SU-DHL-6 (cell line): ENCODE results near the gene SPATA32.

Source experiments
- H2AFZ ChIP-seq: fragments of 200-600 bp; sonication (generic); 2 replicates; pipeline ENCODE4 v1.6.1; 2014; ENCODE audit warnings: low read depth, mild to moderate bottlenecking, moderate library complexity, mixed read lengths, antibody characterized with exemption, low read length; ENCODE audit not compliant: severe bottlenecking
- H3F3A ChIP-seq: fragments of 200-600 bp; shearing (Covaris generic); 2 replicates; pipeline ENCODE4 v1.6.0; 2016; ENCODE audit warnings: antibody characterized with exemption, mild to moderate bottlenecking; ENCODE audit not compliant: insufficient read depth
- H3K27ac ChIP-seq: fragments of 200-600 bp; sonication (generic); 2 replicates; pipeline ENCODE4 v1.5.1; 2016; ENCODE audit warnings: low read depth, mild to moderate bottlenecking, low read length, moderate library complexity, mixed read lengths
- H3K27me3 ChIP-seq: fragments of 200-600 bp; sonication (generic), shearing (Covaris generic); 2 replicates; pipeline ENCODE4 v1.6.0; 2014; ENCODE audit warnings: mild to moderate bottlenecking, low read length
- H3K36me3 ChIP-seq: fragments of 200-600 bp; sonication (generic); 2 replicates; pipeline ENCODE4 v1.6.1; 2014; ENCODE audit warnings: mild to moderate bottlenecking, low read length, mixed read lengths
- H3K4me2 ChIP-seq: fragments of 300-600, 200-600 bp; shearing (Covaris generic), sonication (generic); 2 replicates; pipeline ENCODE4 v1.6.0; 2014; ENCODE audit warnings: low read length, low read depth, mild to moderate bottlenecking; ENCODE audit not compliant: poor library complexity, severe bottlenecking
- H3K4me3 ChIP-seq: fragments of 200-600 bp; sonication (generic); 2 replicates; pipeline ENCODE4 v1.5.1; 2014; ENCODE audit warnings: antibody characterized with exemption, low read length, mild to moderate bottlenecking, mixed read lengths; ENCODE audit not compliant: insufficient read depth, poor library complexity, severe bottlenecking
- H3K79me2 ChIP-seq: fragments of 200-600 bp; sonication (generic); 2 replicates; pipeline ENCODE4 v1.6.1; 2014; ENCODE audit warnings: mild to moderate bottlenecking, low read length, moderate library complexity; ENCODE audit not compliant: insufficient read depth
- H3K9ac ChIP-seq: fragments of 200-600 bp; sonication (generic); 2 replicates; pipeline ENCODE4 v1.7.0; 2014; ENCODE audit warnings: mild to moderate bottlenecking, low read length
- H3K9me2 ChIP-seq: fragments of 200-600 bp; sonication (generic); replicated peaks from 2 replicates; pipeline ENCODE4 v1.6.1; 2014; ENCODE audit warnings: low read length; ENCODE audit not compliant: insufficient read depth
- H3K9me3 ChIP-seq: fragments of 200-600 bp; sonication (generic); 2 replicates; pipeline ENCODE4 v1.6.1; 2014; ENCODE audit warnings: low read length, mixed read lengths; ENCODE audit not compliant: insufficient read depth
- H4K20me1 ChIP-seq: fragments of 200-600 bp; sonication (generic); 2 replicates; pipeline ENCODE4 v1.6.1; 2014; ENCODE audit warnings: low read depth, mild to moderate bottlenecking, antibody characterized with exemption, low read length, moderate library complexity, mixed read lengths
- CTCF ChIP-seq: fragments of 200-600 bp; sonication (generic); IDR thresholded peaks from one replicate; pipeline ENCODE4 v1.5.1; 2017; ENCODE audit warnings: antibody characterized with exemption, mild to moderate bottlenecking, low read length, moderate library complexity; ENCODE audit not compliant: insufficient read depth, poor library complexity, severe bottlenecking
- EZH2phosphoT487 ChIP-seq: fragments of 200-600 bp; sonication (generic), shearing (Covaris generic); conservative IDR thresholded peaks from 2 replicates; pipeline ENCODE4 v1.6.1; 2018; ENCODE audit warnings: mild to moderate bottlenecking, antibody characterized with exemption, low read length, moderate library complexity, mixed read lengths

SPATA32 gene

GRCh38 chr17:45230410-45230786 lies 31.5 kb downstream of the SPATA32 start:
- H4K20me1 ChIP-seq, result no peaks in the 10 kb centered on the region
- H2AFZ ChIP-seq, result no peak overlapping the region
- H3K27ac ChIP-seq, result peak overlapping the region; percentile 99
- peak overlapping the region; percentile 98; the same call in 1 of the 2 replicates for H3K9ac ChIP-seq
- H3K9me3 ChIP-seq, result no peaks in the 10 kb centered on the region
- no peak overlapping the region for H3K4me3 ChIP-seq
- no peak for TF ChIP-seq EZH2phosphoT487
- no peak for TF ChIP-seq CTCF
- H3K79me2 ChIP-seq, result peaks cover 42% of the 10 kb centered on the region
- no peaks in the 10 kb centered on the region for H3K9me2 ChIP-seq
- H3K27me3 ChIP-seq, result no peaks in the 10 kb centered on the region
- peaks cover 51% of the 10 kb centered on the region for H3F3A ChIP-seq
- H3K36me3 ChIP-seq, result no peaks in the 10 kb centered on the region
- H3K4me2 ChIP-seq, result peak overlapping the region; percentile 92

- peak overlapping the region; percentile 99 for H3K27ac ChIP-seq
- peak overlapping the region; percentile 98 for H3K9ac ChIP-seq
- no peak overlapping the region for H3K4me3 ChIP-seq
- peak overlapping the region; percentile 92 for H3K4me2 ChIP-seq
- H3K9me2 ChIP-seq, result no peaks in the 10 kb centered on the region
- H3K79me2 ChIP-seq, result peaks cover 47% of the 10 kb centered on the region
- peaks cover 53% of the 10 kb centered on the region for H3F3A ChIP-seq
- H3K9me3 ChIP-seq, result no peaks in the 10 kb centered on the region
- no peaks in the 10 kb centered on the region for H3K27me3 ChIP-seq
- H2AFZ ChIP-seq, result no peak overlapping the region
- H3K36me3 ChIP-seq, result no peaks in the 10 kb centered on the region
- TF ChIP-seq CTCF, result no peak
- TF ChIP-seq EZH2phosphoT487, result no peak
- no peaks in the 10 kb centered on the region for H4K20me1 ChIP-seq
Observed at GRCh38 chr17:45229681-45230409, 32.0 kb downstream of the SPATA32 start.

- Histone ChIP-seq H3F3A (peaks cover 59% of the 10 kb centered on the region), H3K9me3 (no peaks in the 10 kb centered on the region), H2AFZ (no peak overlapping the region), H4K20me1 (no peaks in the 10 kb centered on the region), H3K4me2 (peak overlapping the region; percentile 92), H3K4me3 (peak overlapping the region; percentile 36), H3K36me3 (no peaks in the 10 kb centered on the region), H3K9ac (peak overlapping the region; percentile 98), H3K27ac (peak overlapping the region; percentile 99), H3K9me2 (no peaks in the 10 kb centered on the region), H3K79me2 (peaks cover 56% of the 10 kb centered on the region), H3K27me3 (no peaks in the 10 kb centered on the region)
- TF ChIP-seq CTCF (no peak), EZH2phosphoT487 (no peak)
Observed at GRCh38 chr17:45228763-45229539, 32.9 kb downstream of the SPATA32 start.
